Measurements from ENCODE around the gene ATP8B4.

Gene ATP8B4

GRCh38 chr15:49843725-49844124, 275.3 kb downstream of the ATP8B4 start:
- DNase-seq = no peak

- no peak for DNase-seq
Observed at GRCh38 chr15:49842031-49842730, 276.9 kb downstream of the ATP8B4 start.

- no peak for DNase-seq
Observed at GRCh38 chr15:49832511-49832910, 286.5 kb downstream of the ATP8B4 start.

GRCh38 chr15:49831206-49831965, 287.6 kb downstream of the ATP8B4 start:
- no peak for DNase-seq

- no peak for DNase-seq
Observed at GRCh38 chr15:49830391-49830790, 288.6 kb downstream of the ATP8B4 start.

- no peak for DNase-seq
Observed at GRCh38 chr15:49827311-49827710, 291.7 kb downstream of the ATP8B4 start.

- DNase-seq = no peak
Observed at GRCh38 chr15:49826640-49827234, 292.3 kb downstream of the ATP8B4 start.

- no peak for DNase-seq
Observed at GRCh38 chr15:49824775-49825099, 294.3 kb downstream of the ATP8B4 start.

GRCh38 chr15:49823987-49824774, 294.9 kb downstream of the ATP8B4 start:
- no peak for DNase-seq

GRCh38 chr15:49817100-49817499, 301.9 kb downstream of the ATP8B4 start:
- DNase-seq = no peak

- DNase-seq = no peak
Observed at GRCh38 chr15:49815950-49816349, 303.1 kb downstream of the ATP8B4 start.

GRCh38 chr15:49815526-49815925, 303.5 kb downstream of the ATP8B4 start:
- no peak for DNase-seq

GRCh38 chr15:49814709-49815108, 304.3 kb downstream of the ATP8B4 start:
- no peak for DNase-seq

GRCh38 chr15:49813625-49814024, 305.4 kb downstream of the ATP8B4 start:
- DNase-seq = no peak

- peak; percentile 31 for DNase-seq
Observed at GRCh38 chr15:49810720-49811119, 308.3 kb downstream of the ATP8B4 start.

- no peak for DNase-seq
Observed at GRCh38 chr15:49809894-49810609, 309.0 kb downstream of the ATP8B4 start.

GRCh38 chr15:49808341-49808740, 310.7 kb downstream of the ATP8B4 start:
- no peak for DNase-seq

Measured in eye (tissue), 1 donor.